Measurements from ENCODE around the gene ACIN1. TPM values are rescaled to one million over a fixed set of nuclear protein-coding genes. Genes with fewer than 3 reads are reported as not detected.

ACIN1 gene
- total RNA-seq, 1 donor from 2014 or later: 73.0 TPM

DNA sequence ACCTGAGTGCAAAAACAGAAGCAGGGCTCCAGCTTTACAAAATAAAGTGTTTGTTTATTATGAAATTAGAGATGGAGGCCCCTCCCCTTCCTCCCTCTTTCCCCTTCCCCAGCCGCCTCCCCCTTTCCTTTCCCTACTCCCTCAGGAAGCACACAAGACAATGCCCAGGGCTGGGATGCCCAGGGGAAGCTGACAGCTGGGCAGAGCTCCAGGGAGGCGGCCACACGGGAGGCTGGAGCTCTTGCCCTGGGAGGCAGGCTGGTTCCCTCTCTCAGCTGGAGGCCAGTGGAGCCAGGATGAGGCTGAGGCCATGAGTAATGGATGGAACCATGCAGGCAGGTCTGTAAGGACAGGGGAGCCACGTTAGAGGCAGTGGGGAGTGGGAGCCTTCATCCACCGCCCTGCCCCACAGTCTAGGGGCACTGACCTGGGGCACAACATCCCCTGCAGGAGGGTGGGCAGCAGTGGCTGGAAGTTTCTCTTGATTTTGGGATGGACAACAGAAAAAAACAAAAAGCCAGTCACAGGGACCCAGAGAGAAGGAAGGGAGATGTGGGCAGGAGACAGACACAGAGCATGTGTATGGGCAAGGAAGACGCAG, 47.8 kb downstream of the ACIN1 start:
- FAIRE-seq (no peak), DNase-seq (ENCODE audit: low spot score in 2 of 2) (no peak)

DNA sequence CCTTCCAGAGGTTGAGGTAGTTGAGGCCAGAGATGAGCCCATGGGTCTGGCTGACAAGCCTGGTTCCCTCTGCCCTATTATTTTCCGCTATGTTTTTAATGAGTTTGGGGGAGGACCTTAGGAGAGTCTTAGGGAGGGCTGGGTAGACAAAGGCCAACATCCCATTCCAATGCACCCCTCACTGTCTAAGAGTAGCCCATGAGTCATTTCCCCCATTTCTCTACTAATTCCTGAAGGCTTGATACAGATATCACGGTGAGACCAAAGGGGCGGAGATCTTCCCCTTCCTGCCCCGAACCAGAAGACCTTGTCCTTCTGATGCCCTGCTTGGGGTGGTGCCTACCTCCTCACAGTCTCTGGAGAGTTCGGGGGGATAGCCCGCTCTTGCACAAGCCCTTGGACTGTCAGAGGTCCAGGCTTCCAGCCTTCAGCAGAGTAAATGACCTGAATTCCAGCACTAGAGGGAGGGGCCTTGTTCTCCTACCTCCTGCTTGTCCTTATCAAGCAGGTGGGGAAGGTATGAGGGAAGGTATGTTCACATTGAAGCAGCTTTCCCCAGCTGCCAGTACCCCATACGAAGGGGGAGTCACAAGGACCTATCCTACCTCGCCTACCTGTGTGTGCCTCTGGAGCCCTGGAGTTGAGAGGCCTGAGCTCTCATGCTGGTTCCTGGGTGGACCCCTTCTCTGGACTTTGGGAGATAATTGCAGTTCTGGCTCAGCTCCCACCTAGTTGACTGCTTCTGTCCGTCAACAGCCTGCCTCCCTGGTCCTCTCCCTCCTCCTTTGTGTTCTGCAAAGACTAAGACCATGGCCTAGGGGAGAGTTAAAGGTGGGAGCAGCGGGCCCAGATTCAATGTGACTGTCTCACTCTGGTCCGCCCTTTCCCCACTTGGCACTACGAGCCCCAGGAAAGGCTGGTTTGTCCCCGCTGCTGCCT, 49.2 kb downstream of the ACIN1 start:
- FAIRE-seq: no peak
- DNase-seq (ENCODE audit: low spot score in 2 of 2): no peak

DNA sequence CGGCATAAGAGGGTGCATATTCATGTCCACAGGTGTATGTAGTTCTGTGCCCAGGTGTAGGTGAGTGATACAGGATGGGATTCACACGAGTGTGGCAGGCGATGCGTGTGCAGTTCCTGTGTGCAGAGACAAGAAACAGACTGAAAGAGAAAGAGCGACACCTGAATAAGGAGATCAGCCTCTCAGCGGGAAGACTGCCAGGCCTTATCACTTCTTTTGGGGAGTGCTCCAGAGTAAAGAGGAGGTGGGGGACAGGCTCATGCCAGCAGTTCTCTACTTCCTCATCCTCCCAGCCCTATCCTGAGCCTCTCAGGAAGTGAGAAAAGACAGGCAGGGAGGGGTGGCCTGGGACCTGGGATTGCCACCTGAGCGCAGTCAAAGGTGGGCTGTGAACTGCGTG, 50.1 kb downstream of the ACIN1 start:
- DNase-seq (ENCODE audit: low spot score in 2 of 2): no peak
- no peak for FAIRE-seq

DNA sequence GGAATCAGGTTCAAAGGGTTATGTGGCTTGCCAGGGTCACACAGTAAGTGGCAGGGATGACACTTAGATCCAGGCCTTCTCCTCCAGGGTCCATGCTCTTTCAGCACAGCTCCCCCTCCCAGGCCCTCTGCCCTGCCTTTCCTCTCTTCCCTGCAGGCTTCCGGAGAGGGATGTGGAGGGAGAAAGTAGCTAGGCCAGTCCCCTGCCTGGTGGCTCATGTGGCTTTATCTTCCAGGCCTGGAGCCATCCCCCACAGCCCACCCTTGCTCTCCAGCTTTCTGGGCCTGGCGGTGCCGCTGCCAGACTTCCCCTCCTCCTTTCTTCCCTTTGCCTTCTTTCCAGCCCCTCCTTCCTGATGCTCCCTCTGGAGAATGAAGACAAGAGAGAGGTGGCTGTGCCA, 51.2 kb downstream of the ACIN1 start:
- DNase-seq (ENCODE audit: low spot score in 2 of 2): no peak
- FAIRE-seq: no peak

DNA sequence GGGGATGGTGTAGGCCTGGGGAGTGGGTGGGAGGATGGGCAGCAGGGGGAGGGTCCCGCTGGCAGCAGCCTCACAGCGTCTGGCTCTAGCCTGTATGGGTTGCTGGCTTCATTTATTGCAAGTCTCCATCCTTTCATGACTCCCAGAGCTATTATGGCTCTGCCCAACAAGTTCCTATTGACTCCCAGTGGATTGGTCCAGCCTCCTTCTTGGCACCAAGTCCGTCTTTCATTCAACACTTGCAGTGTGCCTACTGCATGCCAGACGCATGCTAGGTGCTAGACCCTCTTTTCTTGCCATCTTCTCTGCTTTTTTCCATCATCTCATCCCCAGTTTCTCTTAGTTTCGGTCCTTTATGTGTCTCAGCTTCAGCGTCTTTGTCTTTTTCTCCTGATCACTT, 51.8 kb downstream of the ACIN1 start:
- DNase-seq (ENCODE audit: low spot score in 2 of 2) (no peak), FAIRE-seq (no peak)

DNA sequence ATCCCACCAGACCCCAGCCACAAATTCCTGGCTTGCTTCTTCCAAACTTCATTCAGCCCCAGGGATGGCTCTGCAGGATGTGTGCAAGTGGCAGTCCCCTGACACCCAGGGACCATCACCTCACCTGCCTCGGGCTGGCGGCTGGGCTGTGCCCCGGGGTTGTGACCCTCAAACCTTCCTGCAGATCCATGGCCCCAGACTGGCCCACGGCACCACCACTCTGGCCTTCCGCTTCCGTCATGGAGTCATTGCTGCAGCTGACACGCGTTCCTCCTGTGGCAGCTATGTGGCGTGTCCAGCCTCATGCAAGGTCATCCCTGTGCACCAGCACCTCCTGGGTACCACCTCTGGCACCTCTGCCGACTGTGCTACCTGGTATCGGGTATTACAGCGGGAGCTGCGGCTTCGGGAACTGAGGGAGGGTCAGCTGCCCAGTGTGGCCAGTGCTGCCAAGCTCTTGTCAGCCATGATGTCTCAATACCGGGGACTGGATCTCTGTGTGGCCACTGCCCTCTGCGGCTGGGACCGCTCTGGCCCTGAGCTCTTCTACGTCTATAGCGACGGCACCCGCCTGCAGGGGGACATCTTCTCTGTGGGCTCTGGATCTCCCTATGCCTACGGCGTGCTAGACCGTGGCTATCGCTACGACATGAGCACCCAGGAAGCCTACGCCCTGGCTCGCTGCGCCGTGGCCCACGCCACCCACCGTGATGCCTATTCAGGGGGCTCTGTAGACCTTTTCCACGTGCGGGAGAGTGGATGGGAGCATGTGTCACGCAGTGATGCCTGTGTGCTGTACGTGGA, 52.6 kb downstream of the ACIN1 start, which contains the start of gene PSMB11:
Gene PSMB11 (plus strand): TSS at position 51 of the 804 bp plus-strand sequence. CDS start 14 bp downstream, at position 65.
- DNase-seq (ENCODE audit: low spot score in 2 of 2) (no peak), FAIRE-seq (no peak)

DNA sequence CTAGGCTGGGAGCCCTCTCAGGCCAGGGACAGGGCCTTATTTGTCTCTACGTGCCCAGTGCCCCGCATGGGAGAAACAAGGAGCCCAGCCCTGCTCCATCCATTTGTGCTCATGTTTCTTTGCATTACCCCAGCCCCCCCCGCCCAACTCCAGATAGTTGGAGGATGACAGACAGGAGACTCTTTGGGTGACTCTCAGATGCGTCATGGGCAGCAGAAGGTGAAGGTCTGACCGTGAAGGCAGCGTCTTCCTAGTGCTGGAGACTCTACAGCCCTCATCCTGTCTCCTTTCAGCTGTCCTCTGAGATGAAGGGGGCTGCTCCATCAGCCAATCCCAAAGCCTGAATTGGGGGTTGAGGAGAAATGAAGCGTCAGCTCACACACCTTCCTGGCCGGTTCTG, 53.2 kb downstream of the ACIN1 start:
- FAIRE-seq: no peak
- DNase-seq (ENCODE audit: low spot score in 2 of 2): no peak

DNA sequence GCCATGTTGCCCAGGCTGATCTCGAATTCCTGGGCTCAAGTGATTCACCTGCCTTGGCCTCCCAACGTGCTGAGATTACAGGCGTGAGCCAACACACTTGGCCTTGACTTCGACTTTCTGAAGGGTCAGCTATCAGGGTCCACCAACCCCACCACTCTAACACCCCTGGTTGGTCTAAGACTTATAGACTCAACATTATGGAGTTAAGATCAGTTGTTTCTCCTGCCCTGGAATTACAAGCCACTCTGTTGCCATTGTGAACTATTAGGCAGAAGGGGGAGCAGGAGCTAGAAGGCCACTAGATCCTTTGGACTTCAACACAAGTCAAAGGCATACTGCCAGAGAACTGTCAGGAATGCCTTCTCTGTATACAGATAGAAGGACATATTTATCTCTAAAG, 54.8 kb downstream of the ACIN1 start:
- FAIRE-seq: no peak
- DNase-seq (ENCODE audit: low spot score in 2 of 2): no peak

DNA sequence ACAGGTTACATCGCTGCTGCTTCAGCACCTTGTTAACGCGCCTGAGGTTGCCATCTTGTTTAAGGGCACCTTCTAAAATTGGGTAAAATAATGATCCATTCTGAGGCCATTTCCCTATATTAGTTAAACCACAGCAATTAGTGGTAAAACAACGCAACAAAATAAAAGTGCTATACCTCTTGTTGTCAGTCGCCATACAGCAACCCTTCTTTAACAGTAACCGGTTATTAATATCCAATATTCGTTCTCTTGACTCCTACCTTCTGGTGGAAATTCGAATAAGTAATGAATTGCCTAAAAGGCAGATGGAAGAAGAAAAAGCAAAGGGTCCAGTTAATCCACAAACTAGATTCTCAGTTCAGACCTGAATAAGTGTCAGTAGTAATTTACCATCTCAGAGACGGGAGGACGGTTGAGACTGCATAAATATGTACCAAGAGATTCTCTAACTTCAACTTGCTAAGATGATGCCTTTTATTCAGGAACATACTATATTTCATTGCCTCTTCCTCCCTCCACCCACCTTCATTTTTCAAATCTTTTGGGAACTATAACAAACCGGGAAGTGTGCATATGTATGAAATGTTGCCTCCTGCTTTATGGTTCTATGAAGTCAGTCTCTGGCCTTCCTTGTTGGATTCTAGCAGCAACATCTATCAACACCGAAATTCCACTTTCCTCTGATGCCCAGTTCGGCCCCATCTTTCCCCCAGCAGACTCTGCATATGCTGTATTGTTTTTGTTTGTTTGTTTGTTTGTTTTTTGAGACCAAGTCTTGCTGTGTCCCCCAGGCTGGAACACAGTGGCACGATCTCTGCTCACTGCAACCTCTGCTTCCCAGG, 59.4 kb downstream of the ACIN1 start:
- FAIRE-seq (no peak), DNase-seq (ENCODE audit: low spot score in 2 of 2) (no peak)

DNA sequence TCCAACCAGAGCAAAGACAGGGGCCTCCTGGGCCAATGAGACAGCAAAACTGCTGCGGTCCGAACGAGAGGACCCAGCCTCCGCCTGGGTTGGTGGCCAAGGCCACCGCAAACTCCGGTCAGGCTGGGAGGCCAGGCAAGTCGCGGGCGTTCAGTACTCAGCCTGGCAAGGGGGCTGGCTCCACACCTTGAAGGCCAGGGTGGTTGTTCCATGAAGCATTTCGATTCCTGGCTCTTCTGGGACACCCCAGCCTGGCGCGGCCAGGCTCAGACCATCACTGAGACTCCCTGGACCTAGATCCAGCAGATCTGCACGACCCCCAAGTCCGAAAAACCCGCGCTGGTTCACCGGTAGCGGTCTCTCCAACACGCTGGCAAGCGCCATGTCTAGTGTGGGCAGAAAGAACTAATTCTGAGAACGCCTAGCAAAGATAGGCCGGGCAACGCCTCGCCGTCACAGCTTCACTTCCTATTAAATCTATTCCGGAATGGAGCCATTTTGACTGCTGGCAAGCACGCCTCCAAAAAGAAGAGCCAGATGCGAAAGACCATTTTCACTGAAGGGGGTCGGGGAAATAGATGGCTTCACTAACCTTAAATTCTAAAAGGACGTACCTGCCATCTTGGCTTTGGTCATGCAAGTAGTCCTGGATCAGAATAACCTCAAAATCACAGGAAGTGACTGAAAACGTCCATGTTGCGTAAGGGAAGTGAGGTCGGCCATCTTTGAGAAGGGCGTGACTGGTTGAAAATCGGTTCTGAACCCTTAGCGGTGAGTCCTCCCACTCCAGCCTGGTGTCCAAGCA, 60.2 kb downstream of the ACIN1 start, which contains the start of gene PSMB5:
Gene PSMB5 (minus strand): TSS at position 403 of the 805 bp plus-strand sequence. CDS start 19 bp downstream, at position 384.
- DNase-seq (ENCODE audit: low spot score in 2 of 2): peak; percentile 76 to 84
- no peak for FAIRE-seq

DNA sequence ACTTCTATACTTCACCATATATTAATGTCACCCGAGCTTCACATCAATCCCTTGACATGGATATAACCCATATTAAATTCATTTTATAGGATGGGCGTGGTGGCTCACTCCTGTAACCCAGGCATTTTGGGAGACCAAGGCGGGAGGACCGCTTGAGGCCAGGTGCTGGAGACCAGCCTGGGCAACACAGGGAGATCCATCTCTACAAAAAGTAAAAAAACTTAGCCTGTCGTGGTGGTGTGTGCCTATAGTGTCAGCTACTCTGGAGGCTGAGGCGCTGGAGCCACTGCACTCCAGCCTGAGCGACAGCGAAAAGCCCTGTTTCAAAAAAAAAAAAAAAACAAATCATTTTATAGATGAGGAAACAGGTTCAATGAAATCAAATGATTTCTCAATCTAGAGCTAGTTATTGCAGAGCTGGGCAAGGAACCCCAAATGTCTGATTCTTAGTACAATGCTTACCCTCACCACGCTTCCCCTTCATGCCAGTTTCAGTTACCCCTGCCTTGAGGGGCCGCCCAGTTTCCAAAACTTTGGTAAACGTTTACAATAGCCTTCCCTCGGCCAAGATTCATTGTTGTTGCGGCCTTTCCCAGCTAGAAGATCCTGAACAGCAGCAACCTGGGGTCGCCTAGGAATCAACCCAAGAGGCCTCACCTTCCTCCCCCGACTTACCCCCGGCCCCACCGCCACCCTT, 61.0 kb downstream of the ACIN1 start:
- no peak for DNase-seq (ENCODE audit: low spot score in 2 of 2)
- no peak for FAIRE-seq

DNA sequence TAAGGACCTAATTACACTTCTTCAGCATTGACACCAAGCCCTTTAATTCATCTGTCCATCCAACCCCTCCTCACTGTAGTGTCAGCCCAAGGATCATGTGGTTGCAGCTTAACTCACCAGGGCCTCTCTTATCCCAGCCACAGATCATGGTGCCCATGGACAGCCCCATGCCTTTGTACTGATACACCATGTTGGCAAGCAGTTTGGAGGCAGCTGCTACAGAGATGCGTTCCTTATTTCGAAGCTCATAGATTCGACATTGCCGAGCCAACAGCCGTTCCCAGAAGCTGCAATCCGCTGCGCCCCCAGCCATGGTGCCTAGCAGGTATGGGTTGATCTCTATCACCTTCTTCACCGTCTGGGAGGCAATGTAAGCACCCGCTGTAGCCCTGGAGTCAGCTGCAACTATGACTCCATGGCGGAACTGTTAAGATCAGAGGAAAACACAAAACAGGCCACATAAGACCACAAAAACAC, 61.6 kb downstream of the ACIN1 start:
- DNase-seq (ENCODE audit: low spot score in 2 of 2) (no peak), FAIRE-seq (no peak)

DNA sequence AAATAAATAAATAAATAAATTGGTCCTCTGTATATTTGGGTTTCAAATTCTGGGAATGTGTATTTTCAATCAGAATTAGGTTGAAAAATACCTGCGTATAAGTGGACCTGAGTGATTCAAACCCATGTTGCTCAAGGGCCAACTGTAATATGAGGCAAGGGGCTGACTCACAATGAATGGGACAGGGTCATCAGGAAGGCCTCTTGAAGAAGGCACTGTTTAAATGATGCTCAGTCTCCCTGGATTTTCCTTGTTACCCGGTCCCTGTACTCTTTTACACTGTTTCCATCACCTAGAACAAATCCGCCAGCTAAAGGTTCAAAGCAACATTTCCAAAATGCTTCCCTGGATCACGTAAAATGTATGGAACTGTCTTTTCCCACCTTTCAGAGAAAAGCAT, 64.0 kb downstream of the ACIN1 start:
- no peak for FAIRE-seq
- DNase-seq (ENCODE audit: low spot score in 2 of 2): no peak

DNA sequence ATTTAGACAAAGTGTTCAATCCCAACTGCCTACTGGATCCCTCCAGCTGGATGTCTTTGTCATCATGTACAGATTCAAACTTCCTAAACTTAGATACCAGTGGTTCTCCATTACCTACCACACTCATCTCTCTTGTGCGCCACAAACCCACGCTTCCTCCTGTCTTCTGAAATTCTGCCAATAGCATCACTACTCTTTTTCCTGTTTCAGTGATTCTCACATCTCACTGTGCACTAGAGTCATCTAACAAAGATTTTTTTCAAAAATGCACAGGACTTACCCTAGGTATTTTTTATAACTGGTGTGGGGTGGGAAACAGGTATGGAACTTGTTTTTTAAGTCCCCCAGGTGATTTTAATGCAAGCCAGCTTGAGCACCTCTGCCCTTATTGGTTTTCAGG, 66.1 kb downstream of the ACIN1 start:
- FAIRE-seq: no peak
- no peak for DNase-seq (ENCODE audit: low spot score in 2 of 2)

DNA sequence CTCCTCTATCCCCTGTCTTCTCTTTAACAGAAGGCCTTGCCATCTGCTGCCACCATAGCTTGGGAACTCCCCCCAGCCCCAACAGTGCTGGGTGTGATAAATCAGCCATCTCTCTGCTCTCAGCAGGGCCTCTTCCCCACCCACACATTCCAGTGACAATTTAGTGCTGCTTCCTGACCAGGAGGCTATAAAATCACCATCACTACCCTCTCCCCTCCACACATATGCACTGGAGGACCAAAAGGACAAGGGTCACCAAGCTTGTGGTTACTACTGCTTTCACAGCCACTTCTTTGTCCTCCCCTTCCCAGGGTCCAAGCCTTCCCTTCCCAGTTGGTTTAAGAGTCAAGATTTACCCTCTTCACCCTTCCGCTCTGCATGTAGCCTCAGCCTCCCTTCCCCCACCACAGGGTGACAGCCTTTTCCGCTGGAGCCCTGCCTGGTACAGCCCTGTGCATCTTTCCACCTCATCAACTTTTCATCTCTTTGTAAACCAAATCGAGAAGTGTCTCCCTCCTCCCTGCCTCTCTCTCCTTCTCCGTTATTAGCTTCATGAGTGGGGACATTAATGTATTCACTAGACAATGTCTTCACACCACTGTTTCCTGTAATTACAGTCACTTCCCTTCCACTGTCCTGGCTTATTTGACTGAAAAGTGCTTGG, 69.7 kb downstream of the ACIN1 start:
- no peak for DNase-seq (ENCODE audit: low spot score in 2 of 2)
- FAIRE-seq: no peak

DNA sequence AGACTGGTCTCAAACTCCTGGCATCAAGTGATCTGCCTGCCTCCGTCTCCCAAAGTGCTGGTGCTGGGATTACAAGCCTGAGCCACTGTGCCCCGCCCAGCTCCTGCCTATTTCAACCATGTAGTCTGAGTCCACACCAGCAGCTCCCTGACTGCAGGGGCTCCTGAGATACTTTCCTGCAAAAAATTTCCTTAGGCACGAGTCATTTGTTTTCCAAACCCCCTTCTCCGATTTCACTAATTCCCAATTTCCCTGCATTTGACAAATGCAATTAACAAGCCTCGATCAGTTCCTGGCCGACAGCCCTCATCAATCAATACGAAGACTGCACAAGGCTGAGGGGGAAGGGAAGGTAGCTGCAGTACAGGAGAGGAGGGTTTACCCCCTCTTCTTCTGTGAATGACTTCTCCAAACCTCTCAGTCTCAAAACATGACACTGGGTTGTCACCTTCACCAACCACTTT, 70.3 kb downstream of the ACIN1 start:
- no peak for DNase-seq (ENCODE audit: low spot score in 2 of 2)
- FAIRE-seq: no peak

DNA sequence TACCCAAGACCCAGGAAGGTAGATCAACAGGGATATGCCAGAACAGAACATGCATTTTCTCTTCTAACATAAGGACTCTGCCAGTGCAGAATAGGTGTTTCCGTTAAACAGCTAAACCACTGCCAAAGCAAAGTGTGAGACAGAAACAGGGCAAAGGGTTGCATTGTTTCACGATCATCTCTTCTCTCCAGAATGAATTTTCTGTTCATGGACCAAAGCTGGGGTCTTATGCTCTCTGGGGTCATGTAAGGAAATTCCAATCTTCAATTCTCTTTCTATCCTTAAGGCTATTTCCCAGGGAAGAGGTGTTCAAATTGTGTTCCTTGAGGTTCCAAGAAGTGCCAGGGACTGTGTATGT, 71.2 kb downstream of the ACIN1 start:
- DNase-seq (ENCODE audit: low spot score in 2 of 2) (no peak), FAIRE-seq (no peak)
